OCI-LY7 (cell line): ENCODE data around the gene CSF2RB.

Source experiments
- EZH2phosphoT487 ChIP-seq: fragments of 200-600 bp; sonication (generic); IDR thresholded peaks from 2 replicates; pipeline ENCODE4 v1.6.1; 2018; ENCODE audit warnings: low read depth, borderline replicate concordance, mild to moderate bottlenecking, mixed run types, antibody characterized with exemption, low read length, moderate library complexity, mixed read lengths
- TF ChIP-seq, protein P1 (sequence below): fragments of 200-600 bp; sonication (generic); conservative IDR thresholded peaks from 2 replicates; pipeline ENCODE4 v1.5.1; 2014; ENCODE audit warnings: mild to moderate bottlenecking, antibody characterized with exemption, low read length, moderate library complexity, mixed read lengths

DNA sequence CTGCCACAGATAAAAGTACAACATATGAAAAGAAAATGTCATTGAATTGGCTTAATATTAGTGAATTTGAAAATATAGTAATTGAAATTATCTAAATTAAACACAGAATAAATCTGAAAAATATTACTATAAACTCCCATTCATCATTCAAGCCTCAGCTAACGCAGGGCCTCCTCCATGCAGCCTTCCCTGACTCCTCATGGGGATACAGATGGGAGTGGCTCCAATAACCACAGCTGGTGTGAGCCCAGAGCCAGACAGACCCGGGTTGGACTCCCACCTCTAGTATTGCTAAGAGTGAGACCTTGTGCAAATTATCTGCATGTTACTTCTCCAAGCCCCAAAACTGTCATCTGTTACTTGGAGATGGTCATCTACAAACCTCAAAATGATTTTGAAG is 44.9 kb downstream of the CSF2RB start:
- TF ChIP-seq, protein P1, sequence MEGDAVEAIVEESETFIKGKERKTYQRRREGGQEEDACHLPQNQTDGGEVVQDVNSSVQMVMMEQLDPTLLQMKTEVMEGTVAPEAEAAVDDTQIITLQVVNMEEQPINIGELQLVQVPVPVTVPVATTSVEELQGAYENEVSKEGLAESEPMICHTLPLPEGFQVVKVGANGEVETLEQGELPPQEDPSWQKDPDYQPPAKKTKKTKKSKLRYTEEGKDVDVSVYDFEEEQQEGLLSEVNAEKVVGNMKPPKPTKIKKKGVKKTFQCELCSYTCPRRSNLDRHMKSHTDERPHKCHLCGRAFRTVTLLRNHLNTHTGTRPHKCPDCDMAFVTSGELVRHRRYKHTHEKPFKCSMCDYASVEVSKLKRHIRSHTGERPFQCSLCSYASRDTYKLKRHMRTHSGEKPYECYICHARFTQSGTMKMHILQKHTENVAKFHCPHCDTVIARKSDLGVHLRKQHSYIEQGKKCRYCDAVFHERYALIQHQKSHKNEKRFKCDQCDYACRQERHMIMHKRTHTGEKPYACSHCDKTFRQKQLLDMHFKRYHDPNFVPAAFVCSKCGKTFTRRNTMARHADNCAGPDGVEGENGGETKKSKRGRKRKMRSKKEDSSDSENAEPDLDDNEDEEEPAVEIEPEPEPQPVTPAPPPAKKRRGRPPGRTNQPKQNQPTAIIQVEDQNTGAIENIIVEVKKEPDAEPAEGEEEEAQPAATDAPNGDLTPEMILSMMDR, result no peak
- no peak for TF ChIP-seq EZH2phosphoT487
